ENCODE results near the gene SIX1.

- TF ChIP-seq CTCF (IDR thresholded peaks at IDR 0.05) (no peak), POLR2A (IDR thresholded peaks at IDR 0.05) (no peak)
Measured at GRCh38 chr14:60618241-60618640, 31.0 kb downstream of the SIX1 start.
